RKO (cell line): ENCODE results near the gene GCSAM.

Source experiments
- DNase-seq: peaks from one replicate; pipeline ENCODE4 v3.0.0-alpha.2; 2016; ENCODE audit warnings: low spot score

GCSAM gene, protein sequence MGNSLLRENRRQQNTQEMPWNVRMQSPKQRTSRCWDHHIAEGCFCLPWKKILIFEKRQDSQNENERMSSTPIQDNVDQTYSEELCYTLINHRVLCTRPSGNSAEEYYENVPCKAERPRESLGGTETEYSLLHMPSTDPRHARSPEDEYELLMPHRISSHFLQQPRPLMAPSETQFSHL

DNA sequence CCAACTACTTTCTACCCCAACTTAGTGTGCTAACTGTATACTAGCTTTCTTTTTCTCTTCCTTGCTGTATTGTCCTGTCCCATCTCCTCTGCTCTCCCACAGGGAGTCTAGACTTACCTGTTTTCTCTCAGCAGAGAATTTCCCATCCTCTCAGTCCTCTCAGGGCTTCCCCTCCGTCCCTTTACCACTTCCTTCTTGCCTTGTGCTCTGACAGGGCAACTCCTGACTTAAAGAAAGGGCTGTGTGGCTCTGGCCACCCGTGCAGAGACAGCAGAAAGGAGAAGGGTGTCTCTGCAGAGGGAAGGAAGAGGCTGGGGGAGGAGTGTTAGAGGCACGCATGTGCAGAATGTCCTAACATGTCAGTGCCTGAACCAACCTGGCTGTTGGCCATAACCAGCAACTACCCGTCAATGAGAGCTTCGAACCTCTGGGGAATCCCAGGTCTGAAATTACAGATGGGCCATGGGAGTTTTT lies at the start of gene GCSAM:
GCSAM (minus strand) TSS at position 274 of the 474 bp plus-strand sequence; CDS start at position 146, 128 bp downstream.
- no peak for DNase-seq

DNA sequence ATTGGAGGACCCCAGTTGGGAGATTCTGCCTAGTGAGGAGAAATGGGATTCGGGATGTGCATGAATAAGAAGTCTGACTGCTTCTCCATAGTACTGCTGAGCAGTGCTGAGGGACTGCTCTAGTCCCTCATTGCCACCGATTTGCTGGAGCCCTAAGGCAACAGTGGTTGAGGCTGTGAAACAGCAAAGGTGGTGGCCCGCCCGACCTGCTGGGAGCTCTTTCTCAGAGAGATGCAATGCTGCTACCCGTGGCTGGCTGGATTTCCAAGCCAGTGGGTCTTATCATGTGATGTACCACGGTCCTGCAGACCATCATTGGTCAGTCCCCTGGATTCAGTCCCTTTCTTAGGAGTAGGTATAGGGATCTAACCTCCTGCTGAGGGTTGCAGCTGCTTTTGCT lies 42.6 kb upstream of the GCSAM start:
- DNase-seq: no peak

GRCh38 chr3:112175037-112175436 lies 42.0 kb upstream of the GCSAM start:
- no peak for DNase-seq

GRCh38 chr3:112171144-112171543 lies 38.1 kb upstream of the GCSAM start:
- DNase-seq: no peak

DNA sequence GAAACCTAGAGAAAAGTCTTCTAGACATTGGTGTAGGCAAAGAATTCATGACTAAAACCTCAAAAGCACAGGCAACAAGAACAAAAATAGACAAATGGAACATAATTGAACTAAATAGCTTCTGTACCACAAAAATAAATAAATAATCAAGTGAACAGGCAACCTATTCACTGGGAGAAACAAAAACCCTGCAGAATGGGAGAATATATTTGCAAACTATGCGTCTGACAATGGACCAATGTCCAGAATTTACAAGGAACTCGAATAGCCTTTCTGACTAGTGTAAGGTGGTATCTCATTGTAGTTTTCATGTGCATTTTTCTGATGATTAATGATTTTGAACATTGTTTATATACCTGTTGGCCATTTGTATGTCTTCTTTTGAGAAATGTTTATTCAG lies 37.0 kb upstream of the GCSAM start:
- no peak for DNase-seq

- no peak for DNase-seq
These were observed 34.7 kb upstream of the GCSAM start for GRCh38 chr3:112167758-112168157.

DNA sequence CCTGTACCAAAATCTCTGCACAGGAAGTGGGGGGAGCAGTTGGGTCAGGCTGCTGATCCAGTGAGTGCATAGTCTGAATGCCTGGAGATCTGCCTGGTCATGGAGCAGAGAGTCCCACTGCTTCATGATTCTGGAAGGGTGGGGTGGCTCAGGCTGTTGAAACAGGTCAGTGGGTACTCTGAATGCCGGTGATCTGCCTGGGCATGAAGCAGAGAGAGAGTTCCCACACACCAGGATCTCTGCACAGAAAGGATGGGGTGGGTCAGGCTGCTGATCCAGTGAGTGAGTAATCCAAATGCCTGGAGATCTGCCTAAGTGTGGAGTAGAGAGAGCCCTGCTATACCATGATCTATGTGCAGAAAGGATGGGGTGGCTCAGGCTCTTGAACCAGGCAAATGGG lies 16.1 kb upstream of the GCSAM start:
- no peak for DNase-seq

DNA sequence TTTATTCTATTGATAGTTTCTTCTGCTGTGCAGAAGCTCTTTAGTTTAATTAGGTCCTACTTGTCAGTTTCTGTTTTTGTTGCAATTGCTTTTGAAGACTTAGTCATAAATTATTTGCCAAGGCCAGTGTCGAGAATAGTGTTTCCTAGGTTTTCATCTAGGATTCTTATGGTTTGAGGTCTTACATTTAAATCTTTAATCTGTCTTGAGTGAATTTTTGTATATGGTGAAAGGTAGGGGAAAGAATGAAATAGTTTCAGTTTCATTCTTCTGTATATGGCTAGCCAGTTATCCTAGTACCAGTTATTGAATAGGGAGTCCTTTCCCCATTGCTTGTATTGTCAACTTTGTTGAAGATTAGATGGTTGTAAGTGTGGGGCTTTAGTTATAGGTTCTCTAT lies 10.6 kb upstream of the GCSAM start:
- no peak for DNase-seq

DNA sequence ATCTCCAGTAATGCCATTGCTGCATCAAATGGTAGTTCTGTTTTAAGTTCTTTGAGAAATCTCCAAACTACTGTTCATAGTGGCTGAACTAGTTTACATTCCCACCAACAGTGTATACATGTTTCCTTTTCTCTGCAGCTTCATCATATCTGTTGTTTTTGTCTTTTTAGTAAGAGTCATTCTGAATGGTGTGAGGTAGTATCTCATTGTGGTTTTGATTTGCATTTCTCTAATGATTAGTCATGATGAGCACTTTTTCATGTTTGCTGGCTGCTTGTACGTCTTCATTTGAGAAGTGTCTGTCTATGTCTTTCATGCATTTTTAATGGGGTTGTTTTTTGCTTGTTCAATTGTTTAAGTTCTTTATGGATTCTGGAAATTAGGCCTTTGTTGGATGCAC lies 10.2 kb upstream of the GCSAM start:
- DNase-seq: no peak

DNA sequence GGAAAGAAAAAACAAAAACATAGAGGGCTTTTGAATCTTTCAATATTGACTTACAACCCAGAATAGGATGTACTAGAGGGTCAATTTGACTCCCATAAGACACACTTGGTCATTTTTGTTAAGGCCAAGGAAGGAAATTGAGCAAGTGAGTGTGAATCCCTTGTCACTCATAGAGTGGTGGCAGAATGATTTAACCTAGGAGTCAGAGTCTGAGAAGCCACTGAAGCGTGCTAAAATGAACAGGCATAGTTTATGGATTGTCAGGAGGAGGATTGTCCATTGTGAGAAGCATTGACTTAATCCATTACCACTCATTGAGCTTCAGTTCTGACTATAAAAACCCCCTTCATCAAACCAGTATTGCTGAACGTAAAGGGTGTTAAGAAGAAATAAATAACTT lies 8.2 kb upstream of the GCSAM start:
- DNase-seq: no peak

DNA sequence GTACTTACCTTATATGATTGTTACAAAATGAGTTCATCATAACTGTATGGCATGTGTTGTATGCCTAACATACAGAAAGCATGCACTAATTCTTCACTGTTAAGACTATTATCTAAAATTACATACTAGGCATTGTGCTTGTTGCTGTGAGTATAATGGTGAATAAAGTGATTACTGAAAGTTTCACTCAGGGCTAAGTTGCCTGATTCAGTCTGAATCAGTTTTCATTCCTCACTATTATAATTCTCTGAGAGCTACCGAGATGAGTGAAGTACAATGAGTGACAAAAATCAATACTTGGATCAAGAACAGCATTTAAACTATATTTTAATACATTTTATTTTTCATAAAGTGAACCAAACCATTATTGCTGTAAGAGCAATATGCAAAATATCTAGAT lies 7.5 kb upstream of the GCSAM start:
- DNase-seq: no peak

- DNase-seq: no peak
These were observed 5.3 kb upstream of the GCSAM start for GRCh38 chr3:112138219-112138969.

DNA sequence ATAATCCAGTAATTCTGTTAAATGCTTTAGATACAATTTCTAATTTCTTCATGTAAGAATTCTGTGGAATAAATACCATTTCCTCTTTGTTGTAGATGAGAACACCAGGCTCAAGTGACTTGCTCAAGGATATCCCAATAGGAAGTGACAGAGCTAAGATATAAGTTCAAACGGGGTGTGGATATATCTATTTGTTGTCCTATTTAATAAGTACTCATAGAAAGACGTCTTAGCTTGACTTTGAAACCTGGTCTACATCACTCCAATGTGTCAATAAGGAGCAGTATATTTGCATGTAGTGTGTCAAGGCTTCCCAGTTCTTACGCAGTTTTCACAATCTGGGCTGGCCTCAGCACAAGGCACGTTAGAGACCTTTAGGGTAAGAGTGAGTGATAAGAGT lies 4.7 kb upstream of the GCSAM start:
- DNase-seq: no peak

DNA sequence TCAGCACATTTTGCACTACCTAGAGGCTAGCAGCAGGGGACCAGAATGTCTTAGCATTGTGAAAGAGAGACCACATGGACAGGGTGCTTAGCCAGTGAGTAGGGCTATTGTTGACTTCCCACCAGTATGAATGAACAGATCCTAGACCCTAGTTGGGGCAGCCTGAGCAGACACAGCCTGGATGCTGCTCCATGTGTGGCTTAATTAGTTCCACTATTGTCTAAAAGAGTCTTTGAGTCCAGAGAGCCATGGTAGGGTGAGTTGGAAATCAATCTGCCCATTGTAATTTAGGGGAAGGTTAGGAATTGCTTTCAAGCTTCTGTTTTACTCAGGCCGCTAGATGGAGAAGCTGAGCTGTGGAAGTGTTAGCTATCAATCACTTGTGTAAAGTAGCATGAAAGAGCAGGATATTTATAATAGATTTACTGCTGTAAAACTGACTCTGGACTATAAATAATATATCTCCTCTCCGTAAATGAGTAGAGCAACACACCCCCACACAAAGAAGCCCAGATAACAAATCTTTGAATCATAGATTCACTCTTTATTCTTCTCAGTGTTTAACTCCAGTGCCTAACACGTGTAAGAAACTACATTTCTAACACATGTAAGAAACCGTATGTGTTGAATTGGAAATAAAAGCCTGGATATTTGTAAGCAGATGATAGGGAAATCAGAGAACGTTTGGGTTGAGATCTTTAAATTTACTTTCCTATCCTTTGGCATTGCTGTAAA lies 4.1 kb upstream of the GCSAM start:
- peak; percentile 61 for DNase-seq

- no peak for DNase-seq
These were observed 3.0 kb upstream of the GCSAM start for GRCh38 chr3:112136046-112136445.

DNA sequence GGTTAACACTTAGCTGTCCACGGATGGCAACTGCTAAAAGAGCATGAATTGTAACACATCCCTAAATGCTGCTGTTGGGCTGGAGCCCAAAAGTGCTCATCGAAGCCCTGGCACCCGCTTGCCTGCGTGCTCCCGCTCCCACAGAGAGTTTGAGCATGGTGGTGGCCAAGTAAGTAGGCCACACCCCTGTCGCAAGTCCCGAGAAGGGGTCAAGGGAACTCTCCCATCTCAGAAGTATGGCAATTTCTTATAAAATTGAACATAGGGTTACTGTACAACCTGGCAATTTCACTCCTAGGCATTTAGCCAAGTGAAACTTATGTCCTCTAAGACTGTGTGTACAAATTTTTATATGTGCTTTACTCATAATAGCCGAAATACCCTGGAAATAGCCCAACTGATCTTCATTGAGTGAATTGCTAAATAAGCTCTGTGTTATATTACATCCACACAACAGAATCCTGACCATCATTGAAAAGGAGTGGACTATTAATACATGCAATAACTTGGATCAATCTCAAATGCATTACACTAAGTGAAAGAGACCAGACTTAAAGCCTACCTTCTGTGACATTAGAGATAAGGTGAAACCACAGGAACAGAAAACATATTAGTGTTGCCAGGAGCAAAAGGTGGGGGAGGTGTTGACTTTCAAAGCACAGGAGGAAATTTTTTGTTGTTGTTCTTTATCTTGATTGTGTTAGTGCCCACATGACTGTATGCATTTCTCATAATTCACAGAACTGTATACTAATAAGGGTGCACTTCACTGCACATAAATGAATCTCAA lies 1.5 kb upstream of the GCSAM start:
- no peak for DNase-seq

GRCh38 chr3:112133626-112134334 lies 732 bp upstream of the GCSAM start:
- DNase-seq: no peak

- DNase-seq: no peak
These were observed 494 bp downstream of the GCSAM start for GRCh38 chr3:112132554-112132953.

DNA sequence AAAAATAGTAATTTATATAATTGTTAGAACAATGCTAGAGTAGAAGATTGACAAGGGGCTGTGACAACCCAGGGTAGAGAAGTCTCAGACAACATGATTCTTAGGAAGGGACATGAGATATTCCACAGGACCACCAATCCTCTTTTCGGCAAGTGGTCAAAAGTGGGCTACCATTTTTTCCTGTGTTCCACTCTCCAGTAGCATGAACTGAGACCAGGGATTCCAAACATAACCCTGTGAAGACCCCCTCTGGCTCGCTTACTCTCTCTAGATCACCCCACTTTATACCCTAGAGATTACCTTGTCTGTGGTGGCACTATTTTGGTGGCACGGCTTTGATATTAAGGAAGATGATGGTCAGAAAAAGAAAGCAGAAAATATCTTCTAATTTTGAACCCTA lies 960 bp downstream of the GCSAM start:
- DNase-seq: no peak

DNA sequence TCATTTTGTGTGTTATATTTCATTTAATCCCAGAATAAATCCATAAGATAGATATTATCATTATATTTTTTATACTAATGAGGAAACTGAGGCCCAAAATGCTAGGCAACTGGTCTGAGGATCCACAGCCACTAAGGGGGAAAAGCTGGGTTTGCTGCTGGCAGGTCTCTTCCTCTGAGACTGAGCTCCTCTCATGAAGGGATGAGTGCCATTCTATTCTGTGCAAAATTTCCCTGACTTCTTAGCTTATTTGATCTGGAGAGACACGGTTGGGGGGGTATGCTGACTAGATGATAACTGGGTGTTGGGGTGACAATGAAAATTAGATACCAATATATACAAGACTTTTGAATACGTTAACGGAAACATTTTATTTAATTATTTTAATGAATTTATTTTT lies 1.9 kb downstream of the GCSAM start:
- DNase-seq: no peak

GRCh38 chr3:112130638-112130993 lies 2.4 kb downstream of the GCSAM start:
- no peak for DNase-seq
